HepG2 (cell line): ENCODE measurements around the gene PTCD1. TPM values are rescaled to one million over a fixed set of nuclear protein-coding genes. Genes with fewer than 3 reads are reported as not detected.
A peak's percentile ranks its signal among the peaks of the same experiment; 100 is the strongest.

Experiments used
- ATAC-seq: fragments of 200-7000 bp; cut with Tn5 transposase; 3 replicates; pipeline ENCODE4 v1.9.1; 2020; ENCODE audit warnings: mild to moderate bottlenecking, moderate library complexity
- BruUV-seq: library from RNA; stranded (reverse); fragments of 400-500 nt; replicated peaks from 2 replicates; lab custom pipeline; 2021; lab: Mats Ljungman, UMichigan
- CTCF ChIA-PET: fragments of 300-600 bp; formaldehyde crosslinking; extraction: SDS; loops from one replicate; lab custom pipeline; 2021; ENCODE audit warnings: low total read pairs, inconsistent platforms, low intra/inter-chr PET ratio; lab: Yijun Ruan, JAX
- POLR2A ChIA-PET: fragments of 350-600 bp; sonication (Branson Sonifier 250); formaldehyde crosslinking; loops from one replicate; lab custom pipeline; 2020; ENCODE audit warnings: antibody characterized with exemption, inconsistent platforms; lab: Yijun Ruan, JAX
- DNase-seq: peaks from one replicate; pipeline ENCODE4 v3.0.0-alpha.2; 2015; ENCODE audit warnings: low spot score
- FAIRE-seq: peaks from 3 replicates; lab custom pipeline; 2011; peaks lifted over from hg19 to GRCh38; lab: Jason Lieb, UNC
- H2AFZ ChIP-seq: one replicate; pipeline ENCODE4 v1.6.1; 2011; ENCODE audit warnings: low read length, inconsistent platforms
- H3K27ac ChIP-seq: fragments of 300-600 bp; 3 replicates; pipeline ENCODE4 v1.8.0; 2011; ENCODE audit warnings: mixed run types, mild to moderate bottlenecking, mixed read lengths, low read length, inconsistent platforms; ENCODE audit not compliant: insufficient read depth; ENCODE audit errors: extremely low read length
- H3K27me3 ChIP-seq, 2 experiments: fragments of 200-600 bp in 1 of 2; 2 replicates in 1 of 2; 3 replicates in 1 of 2; pipeline versions ENCODE4 v1.6.0 to v1.8.0; 2011; ENCODE audit warnings: low read length in 2 of 2, mild to moderate bottlenecking in 2 of 2, moderate library complexity in 2 of 2, inconsistent platforms in 1 of 2; ENCODE audit not compliant: insufficient read depth in 2 of 2, control insufficient read depth in 1 of 2
- H3K36me3 ChIP-seq, 2 experiments: fragments of 200-600 bp in 1 of 2; replicated peaks in 1 of 2; 2 replicates in 1 of 2; 3 replicates in 1 of 2; pipeline versions ENCODE4 v1.5.1 to v1.8.0; 2011; ENCODE audit warnings: low read length in 2 of 2, inconsistent platforms in 1 of 2; ENCODE audit not compliant: insufficient read depth in 2 of 2, control insufficient read depth in 1 of 2
- H3K4me1 ChIP-seq: 2 replicates; pipeline ENCODE4 v1.5.1; 2012; ENCODE audit warnings: low read length, inconsistent platforms; ENCODE audit not compliant: insufficient read depth
- H3K4me2 ChIP-seq: 2 replicates; pipeline ENCODE4 v1.6.0; 2011; ENCODE audit warnings: low read depth, low read length, inconsistent platforms
- H3K4me3 ChIP-seq, 3 experiments: fragments of 200-600 bp in 1 of 3; sonication (generic), shearing (Covaris generic) in 1 of 3; replicated peaks in 1 of 3; 2 replicates each; pipeline ENCODE4 v1.5.1; 2011 to 2016; ENCODE audit warnings: low read length in 3 of 3, inconsistent platforms in 2 of 3, low read depth in 2 of 3, mild to moderate bottlenecking in 2 of 3, control low read depth in 1 of 3, mixed read lengths in 1 of 3; ENCODE audit not compliant: insufficient read depth in 1 of 3
- H3K79me2 ChIP-seq: one replicate; pipeline ENCODE4 v1.6.1; 2011; ENCODE audit warnings: low read length, inconsistent platforms; ENCODE audit not compliant: insufficient read depth
- H3K9ac ChIP-seq: 2 replicates; pipeline ENCODE4 v1.6.0; 2011; ENCODE audit warnings: mild to moderate bottlenecking, low read depth, low read length, inconsistent platforms; ENCODE audit not compliant: insufficient read depth
- H3K9me3 ChIP-seq: 2 replicates; pipeline ENCODE4 v1.5.1; 2012; ENCODE audit warnings: mild to moderate bottlenecking, low read length
- H4K20me1 ChIP-seq: 2 replicates; pipeline ENCODE4 v1.6.0; 2011; ENCODE audit warnings: inconsistent platforms, mild to moderate bottlenecking, low read length, moderate library complexity; ENCODE audit not compliant: insufficient read depth
- CREM ChIP-seq, 2 experiments: sonication (generic) in 1 of 2; formaldehyde crosslinking in 1 of 2; IDR thresholded peaks; 2 replicates each; pipeline versions ENCODE4 v1.4.0 to v1.6.1; 2016 to 2020; ENCODE audit warnings: antibody characterized with exemption in 1 of 2, mild to moderate bottlenecking in 1 of 2, missing genetic modification reagents in 1 of 2
- MED1 ChIP-seq: sonication (generic); formaldehyde crosslinking; IDR thresholded peaks from 2 replicates; pipeline ENCODE4 v1.4.0; 2020; ENCODE audit warnings: missing genetic modification reagents
- MTERF4 ChIP-seq: sonication (generic); formaldehyde crosslinking; IDR thresholded peaks from 2 replicates; pipeline ENCODE4 v1.8.0; 2023; ENCODE audit warnings: mild to moderate bottlenecking, missing genetic modification reagents
- NFAT5 ChIP-seq: sonication (generic); formaldehyde crosslinking; IDR thresholded peaks from 2 replicates; pipeline ENCODE4 v1.4.0; 2020; ENCODE audit warnings: missing genetic modification reagents
- PRMT3 ChIP-seq: sonication (generic); formaldehyde crosslinking; IDR thresholded peaks from 2 replicates; pipeline ENCODE4 v1.8.1; 2022; ENCODE audit warnings: low read depth, mild to moderate bottlenecking, moderate library complexity, missing genetic modification reagents, borderline replicate concordance
- SP2 ChIP-seq: sonication (generic); formaldehyde crosslinking; IDR thresholded peaks from 2 replicates; pipeline ENCODE4 v1.5.1; 2020; ENCODE audit warnings: mild to moderate bottlenecking, missing genetic modification reagents
- STAG1 ChIP-seq: sonication (generic); formaldehyde crosslinking; IDR thresholded peaks from 2 replicates; pipeline ENCODE4 v1.4.0; 2020; ENCODE audit warnings: missing genetic modification reagents
- ZBTB20 ChIP-seq: sonication (generic); formaldehyde crosslinking; IDR thresholded peaks from 2 replicates; pipeline ENCODE4 v1.8.1; 2023; ENCODE audit warnings: missing genetic modification reagents, low read depth, mild to moderate bottlenecking, borderline replicate concordance
- ZNF260 ChIP-seq: sonication (generic); formaldehyde crosslinking; IDR thresholded peaks from 2 replicates; pipeline ENCODE4 v1.4.0; 2020; ENCODE audit warnings: missing genetic modification reagents, low read depth, mild to moderate bottlenecking, borderline replicate concordance
- WGBS: methylation state at CpG from one replicate; pipeline ENCODE4 v1.1.6; 2017; ENCODE audit warnings: low lambda C conversion rate; 5-methylcytosine and 5-hydroxymethylcytosine counted together
- in situ Hi-C: cut with HindIII; loops from 2 replicates; pipeline ENCODE4 v1.10.0; 2017; ENCODE audit warnings: low pct_unique_long_range_greater_than_20kb; ENCODE audit not compliant: extremely low pct_ligation_motif_present
- intact Hi-C: fragments of 100-400 bp; cut with micrococcal nuclease; formaldehyde crosslinking; loops from one replicate; pipeline ENCODE4 v1.10.0; 2022; ENCODE audit not compliant: unreplicated experiment
- polyA plus RNA-seq, 8 experiments: library from polyadenylated mRNA; depleted of rRNA in 3 of 8; stranded (reverse) in 7 of 8; unstranded in 1 of 8; fragments of >200 nt; fragmentation: Illumina TruSeq in 4 of 8; extraction: Trizol in 4 of 8; gene quantifications; 2 replicates each; pipeline versions ENCODE4 v1.2.1 to v1.2.3, GENCODE V29; 2011 to 2016; ENCODE audit warnings: low read depth in 4 of 8, missing spikeins in 1 of 8, mixed read lengths in 1 of 8; ENCODE audit not compliant: insufficient read depth in 1 of 8
- total RNA-seq, 5 experiments: library from RNA; depleted of rRNA; stranded (reverse); fragments of >200 nt; fragmentation: Illumina TruSeq; extraction: Trizol; gene quantifications; 2 replicates each; pipeline ENCODE4 v1.2.3, GENCODE V29; 2016; ENCODE audit warnings: low read depth in 1 of 5
- TF ChIP-seq, protein P1 (sequence below): sonication (generic); formaldehyde crosslinking; IDR thresholded peaks from 2 replicates; pipeline ENCODE4 v1.8.0; 2022; ENCODE audit warnings: mild to moderate bottlenecking, missing genetic modification reagents, moderate library complexity
- TF ChIP-seq, protein P2 (sequence below): sonication (generic); formaldehyde crosslinking; IDR thresholded peaks from 2 replicates; pipeline ENCODE4 v1.5.0; 2020; ENCODE audit warnings: missing genetic modification reagents

PTCD1 gene
- total and polyA plus RNA-seq, 2 of the 13 experiments (the other 11 are each of a cell fraction or from before 2014, with no cell fraction given) = 3.0 to 8.4 TPM

- H3K9ac ChIP-seq = 0 out of 2 replicates have a peak overlapping the region, but pooled peaks have one; percentile 3
- FAIRE-seq (no peak), ATAC-seq (no peak), DNase-seq (no peak)
- no peak overlapping the region for H3K4me3 ChIP-seq
- 92% methylated on average over 11 of the region's 11 CpGs for WGBS
- H3K4me1 ChIP-seq = peaks cover 37% of the 10 kb centered on the region
- H3K27me3 ChIP-seq = no peaks in the 10 kb centered on the region
- ChIA-PET POLR2A (interaction anchor here (1.6 kb wide), 1 partner anchor 37 kb away, joined by 29 read pairs; the partner anchor contains the start of genes BUD31 and PDAP1), CTCF (no interaction called here)
- intact Hi-C loops = loop anchor here (5.0 kb wide), 1 partner anchor 36 kb away; the partner anchor contains the start of genes BUD31 and PDAP1
- no peak overlapping the region for H3K27ac ChIP-seq
- in situ Hi-C loops = no loop called here
- H2AFZ ChIP-seq = no peak overlapping the region
- peaks cover 2 to 8% of the 10 kb centered on the region in 2 experiments; a peak in 3 of 5 replicates for H3K36me3 ChIP-seq
- H4K20me1 ChIP-seq = 0 out of 2 replicates have a peak, but pooled peaks cover 2% of the 10 kb centered on the region
- no peak overlapping the region for H3K4me2 ChIP-seq
- TF ChIP-seq MED1 (CRISPR knock-in tag) = no peak
- no peak for TF ChIP-seq ZNF260 (CRISPR knock-in tag)
- no peak for TF ChIP-seq STAG1 (CRISPR knock-in tag)
- TF ChIP-seq, protein P1, sequence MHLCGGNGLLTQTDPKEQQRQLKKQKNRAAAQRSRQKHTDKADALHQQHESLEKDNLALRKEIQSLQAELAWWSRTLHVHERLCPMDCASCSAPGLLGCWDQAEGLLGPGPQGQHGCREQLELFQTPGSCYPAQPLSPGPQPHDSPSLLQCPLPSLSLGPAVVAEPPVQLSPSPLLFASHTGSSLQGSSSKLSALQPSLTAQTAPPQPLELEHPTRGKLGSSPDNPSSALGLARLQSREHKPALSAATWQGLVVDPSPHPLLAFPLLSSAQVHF (CRISPR knock-in tag) = no peak
- TF ChIP-seq MTERF4 (CRISPR knock-in tag) = no peak
- TF ChIP-seq CREM (IDR thresholded peaks at IDR 0.05) = no peak
- TF ChIP-seq CREM (CRISPR knock-in tag; IDR thresholded peaks at IDR 0.05) = no peak
- no peak for TF ChIP-seq SP2 (CRISPR knock-in tag)
- no peak for TF ChIP-seq NFAT5 (CRISPR knock-in tag)
- TF ChIP-seq, protein P2, sequence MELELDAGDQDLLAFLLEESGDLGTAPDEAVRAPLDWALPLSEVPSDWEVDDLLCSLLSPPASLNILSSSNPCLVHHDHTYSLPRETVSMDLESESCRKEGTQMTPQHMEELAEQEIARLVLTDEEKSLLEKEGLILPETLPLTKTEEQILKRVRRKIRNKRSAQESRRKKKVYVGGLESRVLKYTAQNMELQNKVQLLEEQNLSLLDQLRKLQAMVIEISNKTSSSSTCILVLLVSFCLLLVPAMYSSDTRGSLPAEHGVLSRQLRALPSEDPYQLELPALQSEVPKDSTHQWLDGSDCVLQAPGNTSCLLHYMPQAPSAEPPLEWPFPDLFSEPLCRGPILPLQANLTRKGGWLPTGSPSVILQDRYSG (CRISPR knock-in tag) = no peak
- no peak for TF ChIP-seq ZBTB20 (CRISPR knock-in tag)
- TF ChIP-seq PRMT3 (CRISPR knock-in tag) = no peak
- no peaks in the 10 kb centered on the region for H3K9me3 ChIP-seq
- BruUV-seq = no TSS peak
- H3K79me2 ChIP-seq = peaks cover 5% of the 10 kb centered on the region
Observed at GRCh38 chr7:99371376-99371920, 67.2 kb downstream of the PTCD1 start.
